Right lobe of liver (tissue), 6 donors: ENCODE data around the gene SEC62. TPM values are rescaled to one million over a fixed set of nuclear protein-coding genes. Genes with fewer than 3 reads are reported as not detected.

ENCODE experiments used
- ATAC-seq, 4 donors: fragments of 200-7000 bp; cut with Tn5 transposase; one replicate each; pipeline ENCODE4 v1.9.1; 2020; ENCODE audit warnings: mild to moderate bottlenecking in 4 of 4, moderate library complexity in 4 of 4
- DNase-seq, 3 donors: peaks; one replicate each; pipeline ENCODE4 v3.0.0-alpha.2; 2020
- H3K27ac ChIP-seq, 3 donors: fragments of 200-600 bp; one replicate each; pipeline ENCODE4 v1.8.0; 2022
- H3K27me3 ChIP-seq, 2 donors: fragments of 200-600 bp; one replicate each; pipeline ENCODE4 v1.8.0; 2022
- H3K36me3 ChIP-seq, 4 donors: fragments of 200-600 bp; sonication (generic) in 1 of 4; one replicate each; pipeline versions ENCODE4 v1.5.1 to v1.8.0; 2017 to 2022; ENCODE audit warnings: control low read depth in 1 of 4
- H3K4me1 ChIP-seq, 4 donors: fragments of 200-600 bp; sonication (generic) in 1 of 4; one replicate each; pipeline versions ENCODE4 v1.5.1 to v1.8.0; 2017 to 2022; ENCODE audit warnings: control low read depth in 1 of 4
- H3K4me3 ChIP-seq, 3 donors: fragments of 200-600 bp; one replicate each; pipeline ENCODE4 v1.8.0; 2022
- H3K9me3 ChIP-seq, 4 donors: fragments of 200-600 bp; sonication (generic) in 1 of 4; one replicate each; pipeline versions ENCODE4 v1.5.1 to v1.8.0; 2017 to 2022; ENCODE audit warnings: control low read depth in 1 of 4
- POLR2A ChIP-seq: fragments of 450-650 bp; IDR thresholded peaks from one replicate; pipeline ENCODE4 v1.6.1; 2017; ENCODE audit warnings: antibody characterized with exemption, mild to moderate bottlenecking
- WGBS: methylation state at CpG from one replicate; pipeline ENCODE4 v1.1.6; 2018; ENCODE audit warnings: low coverage, low lambda C conversion rate; ENCODE audit not compliant: insufficient coverage; ENCODE audit errors: missing lambda C conversion rate; 5-methylcytosine and 5-hydroxymethylcytosine counted together
- intact Hi-C, 2 donors: fragments of 100-400 bp; cut with DNase I; formaldehyde crosslinking; loops; one replicate each; pipeline versions ENCODE4 v1.11.2 to v1.14.1; 2022
- total RNA-seq, 6 experiments: library from RNA; depleted of rRNA in 2 of 6; stranded (reverse); fragments of >200 nt in 2 of 6; fragmentation: NEBNext Ultra II Directional in 3 of 6; extraction: Animal tissue kit (Norgen Biotek cat#: 25700) in 3 of 6; gene quantifications; one replicate each; pipeline versions ENCODE4 v1.1.0 to v1.2.4, GENCODE V29; 2016 to 2023
- TF ChIP-seq, protein P1 (sequence below), 4 donors: fragments of 200-600 bp in 3 of 4; fragments of 450-650 bp in 1 of 4; IDR thresholded peaks; one replicate each; pipeline versions ENCODE4 v1.5.1 to v1.8.0; 2016 to 2022; ENCODE audit warnings: antibody characterized with exemption in 4 of 4, mild to moderate bottlenecking in 2 of 4
- donor health status: DM: no; HTN: yes; CAD: no.
- donor health status: DM: no; HTN: no; CAD: no.
- donor health status: DM: no; HTN: no; CAD: no.
- donor health status: DM: no; HTN: yes; CAD: no.
- donor health status: DM: no; HTN: yes; CAD: no.

SEC62 gene
- total RNA-seq, 6 experiments from 2014 or later, result 38.5 to 133 (median 96.5) TPM

DNA sequence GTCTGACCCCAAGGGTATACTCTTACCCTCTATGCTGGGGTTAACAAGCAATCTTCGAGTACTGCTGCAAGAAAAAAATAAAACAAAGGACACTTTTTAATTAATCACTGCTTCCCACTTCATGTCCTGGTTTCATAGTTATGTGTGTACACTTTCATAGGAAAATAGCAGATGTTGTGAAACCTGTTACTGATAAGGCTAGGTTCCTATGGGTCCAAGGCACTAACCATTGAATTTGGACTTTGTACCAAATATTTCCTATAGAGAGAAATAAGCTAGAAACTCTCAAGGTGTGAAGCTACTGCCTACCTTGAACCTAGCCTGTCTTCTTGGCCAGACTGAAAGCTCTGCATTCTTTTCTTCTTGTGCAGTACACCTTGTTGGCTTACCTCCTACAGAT is 56.6 kb downstream of the SEC62 start:
- no peaks in the 10 kb centered on the region for H3K36me3 ChIP-seq
- TF ChIP-seq, protein P1, sequence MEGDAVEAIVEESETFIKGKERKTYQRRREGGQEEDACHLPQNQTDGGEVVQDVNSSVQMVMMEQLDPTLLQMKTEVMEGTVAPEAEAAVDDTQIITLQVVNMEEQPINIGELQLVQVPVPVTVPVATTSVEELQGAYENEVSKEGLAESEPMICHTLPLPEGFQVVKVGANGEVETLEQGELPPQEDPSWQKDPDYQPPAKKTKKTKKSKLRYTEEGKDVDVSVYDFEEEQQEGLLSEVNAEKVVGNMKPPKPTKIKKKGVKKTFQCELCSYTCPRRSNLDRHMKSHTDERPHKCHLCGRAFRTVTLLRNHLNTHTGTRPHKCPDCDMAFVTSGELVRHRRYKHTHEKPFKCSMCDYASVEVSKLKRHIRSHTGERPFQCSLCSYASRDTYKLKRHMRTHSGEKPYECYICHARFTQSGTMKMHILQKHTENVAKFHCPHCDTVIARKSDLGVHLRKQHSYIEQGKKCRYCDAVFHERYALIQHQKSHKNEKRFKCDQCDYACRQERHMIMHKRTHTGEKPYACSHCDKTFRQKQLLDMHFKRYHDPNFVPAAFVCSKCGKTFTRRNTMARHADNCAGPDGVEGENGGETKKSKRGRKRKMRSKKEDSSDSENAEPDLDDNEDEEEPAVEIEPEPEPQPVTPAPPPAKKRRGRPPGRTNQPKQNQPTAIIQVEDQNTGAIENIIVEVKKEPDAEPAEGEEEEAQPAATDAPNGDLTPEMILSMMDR (IDR thresholded peaks at IDR 0.05), result no peak
- no peak for TF ChIP-seq POLR2A
- 64% methylated on average over 1 of the region's 1 CpG for WGBS
- H3K4me1 ChIP-seq, result peaks cover 0 to 3% (median 0%) of the 10 kb centered on the region in 4 donors
- no peaks in the 10 kb centered on the region for H3K27me3 ChIP-seq
- ATAC-seq, result peak in 3 of 4 donors; percentile 31 to 80 (median 36)
- no peaks in the 10 kb centered on the region for H3K9me3 ChIP-seq
- intact Hi-C loops, result no loop called here
- no peak for DNase-seq
- H3K4me3 ChIP-seq, result no peak overlapping the region
- H3K27ac ChIP-seq, result no peak overlapping the region

GRCh38 chr3:170024581-170024980 is 58.0 kb downstream of the SEC62 start:
- ATAC-seq, result no peak
- no peak for DNase-seq
- TF ChIP-seq POLR2A, result no peak
- TF ChIP-seq, protein P1 (IDR thresholded peaks at IDR 0.05), result no peak
- intact Hi-C loops, result no loop called here
- Histone ChIP-seq H3K4me1 (peaks cover 0 to 3% (median 0%) of the 10 kb centered on the region in 4 donors), H3K27me3 (no peaks in the 10 kb centered on the region), H3K9me3 (no peaks in the 10 kb centered on the region), H3K36me3 (no peaks in the 10 kb centered on the region), H3K4me3 (no peak overlapping the region), H3K27ac (no peak overlapping the region)
- 92% methylated on average over 4 of the region's 4 CpGs for WGBS

- H3K9me3 ChIP-seq, result no peaks in the 10 kb centered on the region
- ATAC-seq (no peak), DNase-seq (no peak)
- no peaks in the 10 kb centered on the region for H3K27me3 ChIP-seq
- TF ChIP-seq POLR2A, result no peak
- TF ChIP-seq, protein P1 (IDR thresholded peaks at IDR 0.05), result no peak
- intact Hi-C loops, result no loop called here
- H3K4me1 ChIP-seq, result peaks cover 0 to 3% (median 0%) of the 10 kb centered on the region in 4 donors
- WGBS, result 58% methylated on average over 3 of the region's 4 CpGs
- H3K4me3 ChIP-seq, result no peak overlapping the region
- no peaks in the 10 kb centered on the region for H3K36me3 ChIP-seq
- no peak overlapping the region for H3K27ac ChIP-seq
Measured at GRCh38 chr3:170027233-170028102, 60.9 kb downstream of the SEC62 start.

DNA sequence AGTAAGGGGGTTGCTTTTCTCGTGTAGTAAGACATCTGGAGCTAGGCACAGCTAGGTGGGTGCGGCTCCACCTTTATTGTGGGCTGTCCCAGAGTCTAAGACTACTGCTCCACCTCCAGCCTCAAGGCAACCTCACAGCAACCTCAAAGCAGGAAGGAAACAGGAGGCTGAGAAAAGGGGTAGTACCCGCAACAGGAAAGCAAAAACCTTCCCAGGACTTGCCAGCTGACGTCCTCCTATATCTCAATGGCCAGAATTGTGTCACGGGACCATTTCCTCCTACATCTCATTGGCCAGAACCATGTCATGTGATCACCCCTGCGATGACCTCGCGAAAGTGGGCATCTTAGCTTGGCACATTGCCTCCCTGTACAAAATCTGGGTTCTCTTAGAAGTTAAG is 66.9 kb downstream of the SEC62 start:
- no peak for TF ChIP-seq POLR2A
- TF ChIP-seq, protein P1 (IDR thresholded peaks at IDR 0.05), result no peak
- Histone ChIP-seq H3K9me3 (no peaks in the 10 kb centered on the region), H3K27me3 (peaks cover 0 to 4% of the 10 kb centered on the region in 2 donors), H3K36me3 (no peaks in the 10 kb centered on the region), H3K27ac (no peak overlapping the region), H3K4me1 (peaks cover 0 to 13% (median 2%) of the 10 kb centered on the region in 4 donors), H3K4me3 (no peak overlapping the region)
- ATAC-seq (no peak), DNase-seq (no peak)
- intact Hi-C loops, result no loop called here
- 51% methylated on average over 8 of the region's 8 CpGs for WGBS
